Neural progenitor cell (in vitro differentiated cells): ENCODE data around the gene BIK.

Experiments
- EZH2 ChIP-seq: fragments of 200-600 bp; sonication (generic); IDR thresholded peaks from 2 replicates; pipeline ENCODE4 v1.6.1; 2017; ENCODE audit warnings: antibody characterized with exemption, mild to moderate bottlenecking, moderate library complexity
- EZH2phosphoT487 ChIP-seq: fragments of 200-600 bp; sonication (generic); IDR thresholded peaks from 2 replicates; pipeline ENCODE4 v1.6.1; 2017; ENCODE audit warnings: antibody characterized with exemption

GRCh38 chr22:43157874-43158546 lies 47.5 kb downstream of the BIK start:
- TF ChIP-seq EZH2 (no peak), EZH2phosphoT487 (no peak)
